GM18499 (cell line): Measurements from ENCODE around the gene SLC7A9.
"Not testable (repeated sequence)": the region's sequence is repeated elsewhere in the genome, so short reads cannot be mapped to it uniquely, and the experiment has no call there.

Experiments used
- ATAC-seq: cut with Tn5 transposase; IDR thresholded peaks from one replicate; pipeline ENCODE4 v1.9.1; 2021; ENCODE audit warnings: moderate number of reproducible peaks; ENCODE audit not compliant: insufficient read depth, unreplicated experiment

The SLC7A9 gene

GRCh38 chr19:32810452-32810851, 59.1 kb downstream of the SLC7A9 start:
- ATAC-seq = no peak

DNA sequence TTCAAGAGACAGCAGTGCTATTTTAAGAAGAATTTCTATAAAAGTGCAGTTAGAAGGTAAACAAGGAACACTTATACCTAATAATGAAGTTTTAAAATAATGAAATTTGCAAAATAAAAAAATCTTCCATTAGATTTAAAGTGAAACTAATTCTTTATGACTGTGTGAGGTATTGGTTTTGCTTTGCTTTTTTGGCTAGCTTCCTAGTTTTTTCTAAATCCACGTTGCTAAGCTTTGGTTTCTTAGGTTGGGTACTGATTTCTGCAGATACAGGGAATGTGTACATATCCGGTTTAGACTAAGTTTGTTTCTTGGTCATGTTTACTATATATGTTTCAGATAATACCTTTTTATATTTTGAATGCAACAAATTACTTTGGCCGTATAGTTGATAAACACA, 59.8 kb downstream of the SLC7A9 start:
- no peak for ATAC-seq

- no peak for ATAC-seq
Measured at GRCh38 chr19:32809254-32809653, 60.3 kb downstream of the SLC7A9 start.

DNA sequence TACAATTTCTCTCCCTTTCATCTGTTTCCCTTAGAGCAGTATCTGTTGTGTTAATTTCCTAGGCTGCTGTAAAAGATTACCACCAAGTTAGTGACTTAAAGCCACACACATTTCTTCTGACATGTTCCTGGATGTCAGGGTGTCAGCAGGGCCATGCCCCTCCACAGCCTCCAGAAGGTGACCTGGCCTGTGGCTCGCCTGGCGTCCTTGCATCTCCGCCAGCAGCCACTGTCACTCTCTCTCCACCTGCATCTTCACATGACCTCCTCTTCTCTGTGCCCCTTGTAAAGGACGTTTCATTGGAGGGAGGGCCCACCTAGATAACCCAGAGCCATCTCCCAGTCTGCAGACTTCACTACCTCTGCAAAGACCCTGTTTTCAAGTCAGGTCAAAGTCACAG, 61.3 kb downstream of the SLC7A9 start:
- no peak for ATAC-seq

GRCh38 chr19:32802840-32803239, 66.7 kb downstream of the SLC7A9 start:
- ATAC-seq = no peak

DNA sequence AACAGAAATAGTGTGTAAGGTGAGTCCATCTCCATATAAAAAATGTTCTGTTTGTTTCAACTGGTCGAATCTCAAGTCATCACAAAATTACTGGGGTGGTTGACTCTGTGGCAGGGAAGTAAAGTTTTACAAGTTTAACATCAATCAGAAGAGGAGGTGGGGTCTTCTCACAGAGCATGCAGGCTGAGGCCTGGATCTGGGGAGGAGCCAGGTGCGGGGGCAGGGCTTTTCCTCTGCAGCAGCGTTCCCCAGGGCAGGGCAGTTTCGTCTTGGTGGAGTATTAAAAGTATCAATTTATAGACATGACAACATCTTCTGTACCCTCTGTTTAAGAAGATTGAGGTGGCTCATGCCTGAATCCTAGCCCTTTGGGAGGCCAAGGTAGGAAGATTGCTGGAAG, 68.8 kb downstream of the SLC7A9 start:
- ATAC-seq = no peak

DNA sequence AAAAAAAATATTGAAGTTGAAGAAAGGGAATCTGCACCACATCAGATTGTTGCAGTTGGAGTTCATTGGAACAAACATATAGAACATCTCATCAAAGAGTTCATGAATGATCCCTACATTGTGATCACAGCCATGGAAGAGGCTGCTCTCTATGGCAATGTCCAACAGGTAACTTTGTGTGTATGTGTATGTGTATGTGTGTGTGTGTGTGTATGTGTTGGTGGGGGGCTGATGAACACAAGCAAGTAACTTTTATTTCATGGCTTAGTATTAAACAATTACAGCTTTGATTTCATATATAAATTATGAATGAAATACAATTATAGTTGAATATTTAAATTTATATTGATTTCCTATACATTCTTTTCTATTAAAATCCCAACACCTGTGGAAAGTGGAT, 69.4 kb downstream of the SLC7A9 start:
- no peak for ATAC-seq

DNA sequence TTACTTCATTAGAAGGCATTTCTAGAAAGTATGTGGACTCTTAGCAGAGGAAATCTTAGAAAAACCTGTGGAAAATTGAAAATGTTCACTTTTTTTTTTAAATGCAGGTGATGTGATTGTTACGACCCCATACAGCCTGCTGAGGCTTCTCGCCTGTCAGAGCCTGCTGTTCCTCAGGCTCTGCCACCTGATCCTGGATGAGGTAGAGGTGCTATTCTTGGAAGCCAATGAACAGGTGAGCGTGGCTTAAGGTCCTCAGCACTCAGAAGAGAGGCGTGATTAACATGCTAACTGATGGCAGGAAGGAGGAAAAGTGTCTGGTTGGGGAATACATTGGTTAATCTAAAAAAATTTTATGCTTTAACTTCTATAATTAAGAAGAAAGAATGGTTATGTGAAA, 71.4 kb downstream of the SLC7A9 start:
- no peak for ATAC-seq

DNA sequence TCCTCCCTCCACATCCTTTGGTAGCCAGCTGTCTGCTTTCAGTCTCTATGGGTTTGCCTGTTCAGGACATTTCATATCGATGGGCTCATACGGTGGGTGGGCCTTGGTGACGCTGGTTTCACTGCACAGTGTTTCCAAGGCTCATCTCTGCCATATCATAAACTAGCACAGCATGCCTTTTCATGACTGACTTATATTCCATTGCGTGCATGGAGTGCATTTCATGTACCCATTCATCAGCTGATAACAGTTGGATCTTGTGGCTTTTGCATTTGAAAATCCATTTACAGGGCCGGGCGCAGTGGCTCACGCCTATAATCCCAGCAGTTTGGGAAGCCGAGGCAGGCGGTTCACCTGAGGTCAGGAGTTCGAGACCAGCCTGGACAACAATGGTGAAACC, 80.1 kb downstream of the SLC7A9 start:
- ATAC-seq = no peak

DNA sequence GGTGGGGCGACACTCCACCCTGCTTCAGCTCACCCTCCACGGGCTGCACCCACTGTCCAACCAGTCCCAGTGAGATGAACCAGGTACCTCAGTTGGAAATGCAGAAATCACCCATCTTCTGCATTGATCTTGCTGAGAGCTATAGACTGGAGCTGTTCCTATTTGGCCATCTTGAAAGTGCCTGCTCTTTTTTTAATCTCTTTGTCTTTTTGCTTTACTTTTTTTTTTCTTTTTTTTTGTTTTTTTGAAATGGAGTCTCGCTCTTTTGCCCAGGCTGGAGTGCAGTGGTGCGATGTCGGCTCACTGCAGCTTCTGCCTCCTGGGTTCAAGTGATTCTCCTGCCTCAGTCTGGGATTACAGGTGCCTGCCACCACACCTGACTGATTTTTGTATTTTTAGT, 81.7 kb downstream of the SLC7A9 start:
- not testable (repeated sequence) for ATAC-seq

GRCh38 chr19:32787161-32787813, 82.3 kb downstream of the SLC7A9 start:
- ATAC-seq = not testable (repeated sequence)

- ATAC-seq = not testable (repeated sequence)
Measured at GRCh38 chr19:32782089-32782488, 87.5 kb downstream of the SLC7A9 start.

DNA sequence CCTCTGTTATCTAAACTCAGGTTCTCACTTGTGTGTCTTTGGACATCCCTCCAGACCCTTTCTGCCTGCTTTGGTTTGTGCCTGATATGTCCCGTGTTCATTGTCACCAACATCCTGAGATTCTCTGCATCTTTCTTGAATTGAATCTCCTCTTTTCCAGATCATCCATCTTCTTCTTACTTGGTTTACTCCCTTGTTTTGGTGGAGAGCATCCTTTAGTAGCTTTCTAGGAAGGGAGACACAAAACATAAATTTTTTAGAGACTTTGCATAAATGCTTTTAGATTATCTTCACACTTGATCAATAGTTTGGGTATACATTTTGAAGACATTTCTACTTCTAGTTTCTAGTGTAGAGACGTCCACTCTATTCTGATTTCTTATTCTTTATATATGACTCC, 88.3 kb downstream of the SLC7A9 start:
- ATAC-seq = no peak
